ENCODE results near the gene RREB1.

The RREB1 gene

DNA sequence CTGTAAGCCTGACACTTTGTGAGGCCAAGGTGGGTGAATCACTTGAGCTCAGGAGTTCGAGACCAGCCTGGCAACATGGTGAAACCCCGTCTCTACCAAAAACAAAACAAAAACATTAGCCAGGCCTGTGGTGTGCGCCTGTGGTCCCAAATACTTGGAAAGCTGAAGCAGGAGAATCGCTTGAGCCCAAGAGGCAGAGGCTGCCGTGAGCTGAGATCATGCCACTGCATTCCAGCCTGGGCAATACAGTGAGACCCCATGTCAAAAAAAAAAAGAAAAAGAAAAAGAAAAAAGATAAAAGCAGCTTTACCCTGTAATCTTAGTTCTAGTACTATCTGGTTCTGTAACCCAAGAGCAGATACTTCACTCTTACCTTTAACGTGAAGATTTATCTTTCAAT is 177.7 kb downstream of the RREB1 start:
- DNase-seq (ENCODE audit: low read depth, low spot score), result no peak

GRCh38 chr6:7290079-7290478 is 182.3 kb downstream of the RREB1 start:
- no peak for DNase-seq (ENCODE audit: low read depth, low spot score)

GRCh38 chr6:7292596-7293255 is 185.0 kb downstream of the RREB1 start:
- no peak for DNase-seq (ENCODE audit: low read depth, low spot score)

DNA sequence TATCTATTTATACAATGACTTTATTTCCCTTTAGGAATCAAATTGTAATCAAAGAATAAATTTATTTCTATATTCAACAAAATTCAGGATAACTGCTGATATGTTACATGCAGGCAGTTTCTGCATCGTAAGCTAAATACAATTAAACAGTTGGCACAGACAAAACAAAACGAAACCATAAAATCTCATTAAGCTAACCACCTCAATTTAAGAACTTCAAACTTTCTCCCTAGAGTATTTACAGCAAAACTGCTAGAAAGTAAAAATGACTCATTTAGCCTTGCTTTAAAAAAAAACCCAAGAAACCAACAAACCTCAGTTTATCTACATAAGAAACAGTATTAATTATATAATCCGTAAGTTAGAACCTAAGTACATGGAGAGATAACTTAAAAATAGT is 188.2 kb downstream of the RREB1 start:
- no peak for DNase-seq (ENCODE audit: low read depth, low spot score)

DNA sequence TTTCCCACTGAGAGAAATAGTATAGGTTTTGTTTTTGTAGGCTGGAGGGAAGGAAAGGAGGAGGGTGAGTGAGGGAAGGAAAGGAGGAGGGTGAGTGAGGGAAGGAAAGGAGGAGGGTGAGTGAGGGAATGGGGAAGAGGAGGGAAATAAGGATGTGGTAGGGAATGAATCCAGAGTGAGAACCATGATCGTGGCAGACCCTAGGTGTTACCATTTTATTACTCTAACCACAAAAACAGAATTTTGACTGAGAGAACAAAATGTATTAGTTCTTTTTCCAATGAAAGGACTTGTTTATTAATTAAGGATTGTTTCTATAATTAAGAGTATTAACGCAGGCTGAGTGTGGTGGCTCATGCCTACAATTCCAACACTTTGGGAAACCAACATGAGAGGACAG is 188.8 kb downstream of the RREB1 start:
- DNase-seq (ENCODE audit: low read depth, low spot score), result no peak

GRCh38 chr6:7298113-7298512 is 190.4 kb downstream of the RREB1 start:
- no peak for DNase-seq (ENCODE audit: low read depth, low spot score)

DNA sequence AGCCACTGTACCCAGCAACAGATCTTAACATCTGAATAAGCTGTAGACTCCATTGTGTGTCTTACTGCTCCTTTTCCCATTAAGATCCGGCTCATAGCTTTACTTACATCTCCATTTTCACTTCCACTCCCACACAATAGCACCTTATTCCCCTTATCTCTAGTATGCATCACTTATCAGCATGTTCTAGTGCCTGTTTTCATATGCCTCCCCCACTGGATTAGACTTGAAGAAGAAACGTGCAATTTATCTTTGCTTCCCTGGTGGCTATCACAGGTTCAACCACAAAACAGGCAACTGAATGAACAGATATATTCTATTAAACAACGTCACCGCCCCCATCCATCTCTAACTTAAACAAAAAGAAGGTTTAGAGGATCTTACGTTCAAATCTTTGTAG is 193.2 kb downstream of the RREB1 start:
- no peak for DNase-seq (ENCODE audit: low read depth, low spot score)
